SK-N-SH (cell line): ENCODE data around the gene RPS6KC1.

Experiments used
- CHD2 ChIP-seq: fragments of 150-350 bp; IDR thresholded peaks from 2 replicates; pipeline ENCODE4 v1.6.1; 2018; ENCODE audit warnings: low read length; ENCODE audit not compliant: partially characterized antibody
- CTCF ChIP-seq: fragments of 200-600 bp; sonication (generic); IDR thresholded peaks from 2 replicates; pipeline ENCODE4 v1.6.1; 2017; ENCODE audit warnings: antibody characterized with exemption, mild to moderate bottlenecking, moderate library complexity
- EZH2phosphoT487 ChIP-seq: fragments of 200-600 bp; sonication (generic); IDR thresholded peaks from 2 replicates; pipeline ENCODE4 v1.6.1; 2017; ENCODE audit warnings: low read depth, mixed run types, mild to moderate bottlenecking, antibody characterized with exemption, moderate library complexity, borderline replicate concordance
- FOXM1 ChIP-seq: IDR thresholded peaks from 2 replicates; pipeline ENCODE4 v1.4.0; 2012; ENCODE audit warnings: low read depth, mild to moderate bottlenecking
- MAX ChIP-seq: IDR thresholded peaks from 2 replicates; pipeline ENCODE4 v1.4.0; 2012; ENCODE audit warnings: low read depth
- PBX3 ChIP-seq: IDR thresholded peaks from 2 replicates; pipeline ENCODE4; 2012
- POLR2AphosphoS5 ChIP-seq: IDR thresholded peaks from 2 replicates; pipeline ENCODE4 v1.6.1; 2012; ENCODE audit warnings: low read depth, low read length
- REST ChIP-seq: IDR thresholded peaks from 2 replicates; pipeline ENCODE4 v1.6.1; 2012; ENCODE audit warnings: mild to moderate bottlenecking, low read depth, low read length, moderate library complexity
- TAF1 ChIP-seq: IDR thresholded peaks from 2 replicates; pipeline ENCODE4 v1.6.1; 2012; ENCODE audit warnings: low read depth, mild to moderate bottlenecking, low read length, moderate library complexity, borderline replicate concordance
- TCF12 ChIP-seq: IDR thresholded peaks from 2 replicates; pipeline ENCODE4 v1.4.0; 2012
- TF ChIP-seq, protein P1 (sequence below): fragments of 150-350 bp; IDR thresholded peaks from 2 replicates; pipeline ENCODE4 v1.6.1; 2016; ENCODE audit warnings: mild to moderate bottlenecking, low read depth, low read length

DNA sequence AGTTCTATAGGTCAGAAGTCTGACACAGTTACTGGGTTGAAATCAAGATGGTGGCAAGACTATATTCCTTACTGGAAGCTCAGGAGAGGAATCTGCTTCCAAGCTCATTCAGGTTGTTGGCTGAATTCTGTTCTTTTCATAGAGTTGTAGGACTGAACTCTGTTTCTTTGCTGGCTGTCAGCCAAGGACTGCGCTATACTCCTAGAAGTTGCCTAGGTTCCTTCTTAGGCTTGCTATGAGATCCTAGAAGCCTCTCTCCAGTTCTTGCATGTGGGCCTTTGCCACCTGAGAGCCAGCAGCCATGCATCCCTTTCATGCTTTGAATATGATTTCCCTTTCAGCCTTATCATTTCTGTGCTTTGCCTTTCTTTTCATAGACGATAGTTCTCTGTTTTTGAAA lies 176.4 kb downstream of the RPS6KC1 start:
- TF ChIP-seq MAX (no peak), CTCF (no peak), TCF12 (no peak), POLR2AphosphoS5 (no peak), PBX3 (no peak), EZH2phosphoT487 (no peak), FOXM1 (no peak), CHD2 (no peak), REST (no peak), TAF1 (no peak)
- TF ChIP-seq, protein P1, sequence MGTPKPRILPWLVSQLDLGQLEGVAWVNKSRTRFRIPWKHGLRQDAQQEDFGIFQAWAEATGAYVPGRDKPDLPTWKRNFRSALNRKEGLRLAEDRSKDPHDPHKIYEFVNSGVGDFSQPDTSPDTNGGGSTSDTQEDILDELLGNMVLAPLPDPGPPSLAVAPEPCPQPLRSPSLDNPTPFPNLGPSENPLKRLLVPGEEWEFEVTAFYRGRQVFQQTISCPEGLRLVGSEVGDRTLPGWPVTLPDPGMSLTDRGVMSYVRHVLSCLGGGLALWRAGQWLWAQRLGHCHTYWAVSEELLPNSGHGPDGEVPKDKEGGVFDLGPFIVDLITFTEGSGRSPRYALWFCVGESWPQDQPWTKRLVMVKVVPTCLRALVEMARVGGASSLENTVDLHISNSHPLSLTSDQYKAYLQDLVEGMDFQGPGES: no peak
